Measurements from ENCODE around the gene ECI1.

DNA sequence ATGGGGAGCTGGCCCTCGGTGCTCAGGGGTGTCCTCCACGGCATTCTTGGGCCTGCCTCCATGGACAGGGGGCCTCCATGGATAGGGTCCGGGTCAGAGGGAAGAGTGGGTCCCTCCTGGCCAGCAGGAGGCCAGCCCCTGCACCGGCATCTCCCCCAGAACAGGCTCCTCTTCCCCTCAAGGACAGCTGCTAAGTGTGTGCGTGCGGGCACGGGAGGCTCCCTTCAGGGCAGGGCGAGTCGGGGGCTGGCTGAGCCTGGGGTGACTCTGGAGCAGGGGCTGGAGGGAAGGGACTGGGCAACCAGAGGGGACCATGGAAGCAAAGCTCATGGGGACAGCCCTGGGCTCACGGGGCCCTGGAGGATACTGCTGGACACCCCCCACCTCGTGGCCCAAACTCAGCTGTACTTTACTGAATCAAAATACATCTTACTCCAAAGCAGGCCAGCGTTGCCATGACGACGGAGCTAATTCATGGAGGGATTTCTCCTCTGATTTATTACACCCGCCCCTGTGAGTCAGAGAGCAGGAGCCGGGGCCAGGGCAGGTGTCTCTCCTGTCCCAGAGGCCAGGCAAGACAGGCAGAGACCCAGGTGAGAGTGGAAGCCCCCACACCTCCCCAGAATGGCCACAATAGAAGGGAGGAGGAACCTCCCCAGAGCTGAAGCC lies 57.1 kb downstream of the ECI1 start:
- TF ChIP-seq, protein P1, sequence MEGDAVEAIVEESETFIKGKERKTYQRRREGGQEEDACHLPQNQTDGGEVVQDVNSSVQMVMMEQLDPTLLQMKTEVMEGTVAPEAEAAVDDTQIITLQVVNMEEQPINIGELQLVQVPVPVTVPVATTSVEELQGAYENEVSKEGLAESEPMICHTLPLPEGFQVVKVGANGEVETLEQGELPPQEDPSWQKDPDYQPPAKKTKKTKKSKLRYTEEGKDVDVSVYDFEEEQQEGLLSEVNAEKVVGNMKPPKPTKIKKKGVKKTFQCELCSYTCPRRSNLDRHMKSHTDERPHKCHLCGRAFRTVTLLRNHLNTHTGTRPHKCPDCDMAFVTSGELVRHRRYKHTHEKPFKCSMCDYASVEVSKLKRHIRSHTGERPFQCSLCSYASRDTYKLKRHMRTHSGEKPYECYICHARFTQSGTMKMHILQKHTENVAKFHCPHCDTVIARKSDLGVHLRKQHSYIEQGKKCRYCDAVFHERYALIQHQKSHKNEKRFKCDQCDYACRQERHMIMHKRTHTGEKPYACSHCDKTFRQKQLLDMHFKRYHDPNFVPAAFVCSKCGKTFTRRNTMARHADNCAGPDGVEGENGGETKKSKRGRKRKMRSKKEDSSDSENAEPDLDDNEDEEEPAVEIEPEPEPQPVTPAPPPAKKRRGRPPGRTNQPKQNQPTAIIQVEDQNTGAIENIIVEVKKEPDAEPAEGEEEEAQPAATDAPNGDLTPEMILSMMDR (conservative IDR thresholded peaks at IDR 0.05), result no peak
- TF ChIP-seq ZFX (IDR thresholded peaks at IDR 0.05), result no peak
